ENCODE results near the gene P2RY6. TPM values are rescaled to one million over a fixed set of nuclear protein-coding genes. Genes with fewer than 3 reads are reported as not detected.

The P2RY6 gene
- total RNA-seq, 2 experiments from 2014 or later: not detected

DNA sequence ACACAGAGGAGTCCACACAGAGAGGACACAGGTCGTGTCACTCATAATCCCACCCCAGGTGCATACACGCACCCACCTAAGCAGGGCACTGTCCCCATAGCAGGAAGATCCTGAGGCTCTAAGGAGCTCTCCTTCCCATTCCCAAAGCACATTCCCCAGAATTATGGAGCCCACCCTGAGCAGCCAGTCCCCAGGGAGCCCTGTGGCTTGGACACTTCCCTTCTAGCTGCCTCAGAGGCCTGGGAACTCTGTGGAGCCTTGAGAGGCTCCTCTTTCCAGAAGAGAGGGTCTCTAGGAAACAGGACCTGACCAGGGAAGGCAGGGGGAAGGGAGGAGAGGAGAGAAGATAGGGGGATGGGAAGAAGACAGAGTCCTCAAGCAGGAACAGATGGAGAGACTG lies 65.7 kb downstream of the P2RY6 start:
- CTCF ChIA-PET (ENCODE audit: unreplicated experiment): interaction anchor here (0.6 to 1.1 kb wide), 4 partner anchors 33 to 71 kb away, joined by 3 to 4 read pairs (median 3); no protein-coding TSS in a partner anchor
- POLR2A ChIA-PET: interaction anchor here (1.1 kb wide), 1 partner anchor 97 kb away, joined by 4 read pairs; no protein-coding TSS in a partner anchor

GRCh38 chr11:73338279-73338678 lies 66.1 kb downstream of the P2RY6 start:
- BruUV-seq (replicated peaks): no TSS peak
- ChIA-PET CTCF (ENCODE audit: unreplicated experiment) (no interaction called here), POLR2A (no interaction called here)
- no peak for DNase-seq (ENCODE audit: low spot score)
- Histone ChIP-seq H3K4me2 (ENCODE audit: low read length) (no peak overlapping the region), H4K20me1 (ENCODE audit: insufficient read depth, low read length) (no peaks in the 10 kb centered on the region), H3K4me1 (ENCODE audit: insufficient read depth, low read length, poor library complexity, severe bottlenecking) (peaks cover 13% of the 10 kb centered on the region), H2AFZ (ENCODE audit: low read length) (no peak overlapping the region), H3K9me3 (ENCODE audit: low read length) (no peaks in the 10 kb centered on the region), H3K27ac (ENCODE audit: low read depth, low read length, poor library complexity, severe bottlenecking) (no peak overlapping the region), H3K4me3 (ENCODE audit: low read depth, low read length, poor library complexity, severe bottlenecking) (no peak overlapping the region), H3K79me2 (ENCODE audit: insufficient read depth, low read depth, low read length) (no peaks in the 10 kb centered on the region), H3K36me3 (ENCODE audit: insufficient read depth, low read length) (no peaks in the 10 kb centered on the region), H3K9me2 (ENCODE audit: insufficient read depth, low read length) (no peaks in the 10 kb centered on the region)
- intact Hi-C loops (cut with micrococcal nuclease; ENCODE audit: unreplicated experiment): no loop called here
- TF ChIP-seq EZH2phosphoT487 (IDR thresholded peaks at IDR 0.05; ENCODE audit: borderline replicate concordance, low read depth, low read length): no peak
- TF ChIP-seq, protein P1, sequence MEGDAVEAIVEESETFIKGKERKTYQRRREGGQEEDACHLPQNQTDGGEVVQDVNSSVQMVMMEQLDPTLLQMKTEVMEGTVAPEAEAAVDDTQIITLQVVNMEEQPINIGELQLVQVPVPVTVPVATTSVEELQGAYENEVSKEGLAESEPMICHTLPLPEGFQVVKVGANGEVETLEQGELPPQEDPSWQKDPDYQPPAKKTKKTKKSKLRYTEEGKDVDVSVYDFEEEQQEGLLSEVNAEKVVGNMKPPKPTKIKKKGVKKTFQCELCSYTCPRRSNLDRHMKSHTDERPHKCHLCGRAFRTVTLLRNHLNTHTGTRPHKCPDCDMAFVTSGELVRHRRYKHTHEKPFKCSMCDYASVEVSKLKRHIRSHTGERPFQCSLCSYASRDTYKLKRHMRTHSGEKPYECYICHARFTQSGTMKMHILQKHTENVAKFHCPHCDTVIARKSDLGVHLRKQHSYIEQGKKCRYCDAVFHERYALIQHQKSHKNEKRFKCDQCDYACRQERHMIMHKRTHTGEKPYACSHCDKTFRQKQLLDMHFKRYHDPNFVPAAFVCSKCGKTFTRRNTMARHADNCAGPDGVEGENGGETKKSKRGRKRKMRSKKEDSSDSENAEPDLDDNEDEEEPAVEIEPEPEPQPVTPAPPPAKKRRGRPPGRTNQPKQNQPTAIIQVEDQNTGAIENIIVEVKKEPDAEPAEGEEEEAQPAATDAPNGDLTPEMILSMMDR (conservative IDR thresholded peaks at IDR 0.05; ENCODE audit: low read length): no peak

More for the DNA sequence above, 65.7 kb downstream of the P2RY6 start:
- Histone ChIP-seq H3K27ac (ENCODE audit: low read depth, low read length, poor library complexity, severe bottlenecking) (no peak overlapping the region), H4K20me1 (ENCODE audit: insufficient read depth, low read length) (no peaks in the 10 kb centered on the region), H3K4me3 (ENCODE audit: low read depth, low read length, poor library complexity, severe bottlenecking) (no peak overlapping the region), H3K9me2 (ENCODE audit: insufficient read depth, low read length) (no peaks in the 10 kb centered on the region), H3K4me2 (ENCODE audit: low read length) (no peak overlapping the region), H3K4me1 (ENCODE audit: insufficient read depth, low read length, poor library complexity, severe bottlenecking) (peaks cover 13% of the 10 kb centered on the region), H2AFZ (ENCODE audit: low read length) (no peak overlapping the region), H3K9me3 (ENCODE audit: low read length) (no peaks in the 10 kb centered on the region), H3K36me3 (ENCODE audit: insufficient read depth, low read length) (no peaks in the 10 kb centered on the region), H3K79me2 (ENCODE audit: insufficient read depth, low read depth, low read length) (no peaks in the 10 kb centered on the region)
- no TSS peak for BruUV-seq (replicated peaks)
- no peak for DNase-seq (ENCODE audit: low spot score)
- no peak for TF ChIP-seq EZH2phosphoT487 (IDR thresholded peaks at IDR 0.05; ENCODE audit: borderline replicate concordance, low read depth, low read length)
- TF ChIP-seq, protein P1 (conservative IDR thresholded peaks at IDR 0.05; ENCODE audit: low read length): no peak
- intact Hi-C loops (cut with micrococcal nuclease; ENCODE audit: unreplicated experiment): no loop called here

DNA sequence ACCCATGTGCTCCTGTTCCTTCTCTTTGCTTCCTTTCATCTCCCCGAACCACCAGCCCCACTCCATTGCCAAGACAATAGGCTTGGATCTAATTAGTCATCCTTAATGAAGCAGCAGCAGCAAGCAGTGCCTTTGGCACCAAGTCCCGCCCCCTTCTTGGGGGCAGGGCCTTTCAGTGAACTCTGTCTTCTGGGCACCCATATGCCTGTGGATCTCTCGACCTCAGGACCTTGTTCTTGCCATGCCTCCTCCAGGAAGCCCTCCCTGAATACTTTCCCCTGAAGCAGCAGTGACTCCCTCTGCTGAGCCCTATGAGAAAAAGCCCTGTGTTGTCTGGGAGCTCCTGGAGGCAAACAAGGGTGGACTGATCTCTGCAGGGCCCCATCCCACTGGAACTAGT lies 68.0 kb downstream of the P2RY6 start:
- no peak overlapping the region for H3K4me2 ChIP-seq (ENCODE audit: low read length)
- DNase-seq (ENCODE audit: low spot score): no peak
- no peaks in the 10 kb centered on the region for H3K9me2 ChIP-seq (ENCODE audit: insufficient read depth, low read length)
- intact Hi-C loops (cut with micrococcal nuclease; ENCODE audit: unreplicated experiment): no loop called here
- H3K79me2 ChIP-seq (ENCODE audit: insufficient read depth, low read depth, low read length): no peaks in the 10 kb centered on the region
- H3K4me3 ChIP-seq (ENCODE audit: low read depth, low read length, poor library complexity, severe bottlenecking): no peak overlapping the region
- no peaks in the 10 kb centered on the region for H3K9me3 ChIP-seq (ENCODE audit: low read length)
- no peak overlapping the region for H3K27ac ChIP-seq (ENCODE audit: low read depth, low read length, poor library complexity, severe bottlenecking)
- ChIA-PET CTCF (ENCODE audit: unreplicated experiment) (no interaction called here), POLR2A (interaction anchor here (0.6 to 1.4 kb wide), 2 partner anchors 37 to 610 kb away, joined by 3 to 4 read pairs; no protein-coding TSS in a partner anchor)
- peaks cover 7% of the 10 kb centered on the region for H3K4me1 ChIP-seq (ENCODE audit: insufficient read depth, low read length, poor library complexity, severe bottlenecking)
- no TSS peak for BruUV-seq (replicated peaks)
- no peaks in the 10 kb centered on the region for H3K36me3 ChIP-seq (ENCODE audit: insufficient read depth, low read length)
- H4K20me1 ChIP-seq (ENCODE audit: insufficient read depth, low read length): no peaks in the 10 kb centered on the region
- H2AFZ ChIP-seq (ENCODE audit: low read length): no peak overlapping the region
- no peak for TF ChIP-seq EZH2phosphoT487 (IDR thresholded peaks at IDR 0.05; ENCODE audit: borderline replicate concordance, low read depth, low read length)
- TF ChIP-seq, protein P1 (conservative IDR thresholded peaks at IDR 0.05; ENCODE audit: low read length): no peak
